K562 (cell line): ENCODE data around the gene FAM228A. TPM values are rescaled to one million over a fixed set of nuclear protein-coding genes. Genes with fewer than 3 reads are reported as not detected.

Experiments
- ARID4B ChIP-seq: sonication (generic); formaldehyde crosslinking; IDR thresholded peaks from 2 replicates; pipeline ENCODE4 v1.8.0; 2022; ENCODE audit warnings: mild to moderate bottlenecking, missing genetic modification reagents
- CBX8 ChIP-seq: fragments of 200-600 bp; sonication (generic); IDR thresholded peaks from 2 replicates; pipeline ENCODE4 v1.6.1; 2012; ENCODE audit warnings: borderline replicate concordance, mixed run types, low read depth, mild to moderate bottlenecking, moderate library complexity, mixed read lengths, low read length, control low read depth, inconsistent platforms; ENCODE audit not compliant: poor library complexity, severe bottlenecking; ENCODE audit errors: extremely low read depth
- MLX ChIP-seq, 2 experiments: fragments of 450-650 bp in 1 of 2; sonication (generic) in 1 of 2; formaldehyde crosslinking; conservative IDR thresholded peaks; 2 replicates each; pipeline versions ENCODE4 v1.4.0 to v1.8.1; 2020 to 2022; ENCODE audit warnings: mild to moderate bottlenecking in 1 of 2, missing genetic modification reagents in 1 of 2
- ZNF507 ChIP-seq: conservative IDR thresholded peaks from 2 replicates; pipeline ENCODE4 v1.6.1; 2017; ENCODE audit warnings: missing genetic modification characterization, missing compliant biosample characterization
- polyA plus RNA-seq, 8 experiments: library from polyadenylated mRNA; depleted of rRNA in 4 of 8; stranded (reverse) in 5 of 8; unstranded in 3 of 8; fragments of >200 nt; fragmentation: Nextera tagmentation in 2 of 8; fragmentation: Illumina TruSeq in 1 of 8; extraction: Ambion mirVana in 2 of 8; extraction: Trizol in 1 of 8; gene quantifications; 2 replicates each; pipeline versions ENCODE4 v1.2.1 to v1.2.3, GENCODE V29; 2011 to 2014; ENCODE audit warnings: inconsistent platforms in 1 of 8, missing spikeins in 1 of 8
- total RNA-seq, 7 experiments: library from RNA; depleted of rRNA in 6 of 7; stranded (reverse); fragments of >200 nt in 6 of 7; fragmentation: Illumina TruSeq in 2 of 7; extraction: Trizol in 2 of 7; gene quantifications; 2 replicates each; pipeline versions ENCODE4 v1.2.1 to v1.2.3, GENCODE V29; 2011 to 2021; ENCODE audit warnings: low replicate concordance in 1 of 7
- TF ChIP-seq, protein P1 (sequence below): fragments of 450-650 bp; IDR thresholded peaks from 2 replicates; pipeline ENCODE4 v1.6.1; 2016; ENCODE audit warnings: mild to moderate bottlenecking, moderate library complexity

Gene FAM228A
- total and polyA plus RNA-seq, 9 of the 15 experiments (the other 6 are each of a cell fraction or from before 2014, with no cell fraction given), result not detected

GRCh38 chr2:24189551-24189950, 14.7 kb downstream of the FAM228A start (continued):
- TF ChIP-seq, protein P1, sequence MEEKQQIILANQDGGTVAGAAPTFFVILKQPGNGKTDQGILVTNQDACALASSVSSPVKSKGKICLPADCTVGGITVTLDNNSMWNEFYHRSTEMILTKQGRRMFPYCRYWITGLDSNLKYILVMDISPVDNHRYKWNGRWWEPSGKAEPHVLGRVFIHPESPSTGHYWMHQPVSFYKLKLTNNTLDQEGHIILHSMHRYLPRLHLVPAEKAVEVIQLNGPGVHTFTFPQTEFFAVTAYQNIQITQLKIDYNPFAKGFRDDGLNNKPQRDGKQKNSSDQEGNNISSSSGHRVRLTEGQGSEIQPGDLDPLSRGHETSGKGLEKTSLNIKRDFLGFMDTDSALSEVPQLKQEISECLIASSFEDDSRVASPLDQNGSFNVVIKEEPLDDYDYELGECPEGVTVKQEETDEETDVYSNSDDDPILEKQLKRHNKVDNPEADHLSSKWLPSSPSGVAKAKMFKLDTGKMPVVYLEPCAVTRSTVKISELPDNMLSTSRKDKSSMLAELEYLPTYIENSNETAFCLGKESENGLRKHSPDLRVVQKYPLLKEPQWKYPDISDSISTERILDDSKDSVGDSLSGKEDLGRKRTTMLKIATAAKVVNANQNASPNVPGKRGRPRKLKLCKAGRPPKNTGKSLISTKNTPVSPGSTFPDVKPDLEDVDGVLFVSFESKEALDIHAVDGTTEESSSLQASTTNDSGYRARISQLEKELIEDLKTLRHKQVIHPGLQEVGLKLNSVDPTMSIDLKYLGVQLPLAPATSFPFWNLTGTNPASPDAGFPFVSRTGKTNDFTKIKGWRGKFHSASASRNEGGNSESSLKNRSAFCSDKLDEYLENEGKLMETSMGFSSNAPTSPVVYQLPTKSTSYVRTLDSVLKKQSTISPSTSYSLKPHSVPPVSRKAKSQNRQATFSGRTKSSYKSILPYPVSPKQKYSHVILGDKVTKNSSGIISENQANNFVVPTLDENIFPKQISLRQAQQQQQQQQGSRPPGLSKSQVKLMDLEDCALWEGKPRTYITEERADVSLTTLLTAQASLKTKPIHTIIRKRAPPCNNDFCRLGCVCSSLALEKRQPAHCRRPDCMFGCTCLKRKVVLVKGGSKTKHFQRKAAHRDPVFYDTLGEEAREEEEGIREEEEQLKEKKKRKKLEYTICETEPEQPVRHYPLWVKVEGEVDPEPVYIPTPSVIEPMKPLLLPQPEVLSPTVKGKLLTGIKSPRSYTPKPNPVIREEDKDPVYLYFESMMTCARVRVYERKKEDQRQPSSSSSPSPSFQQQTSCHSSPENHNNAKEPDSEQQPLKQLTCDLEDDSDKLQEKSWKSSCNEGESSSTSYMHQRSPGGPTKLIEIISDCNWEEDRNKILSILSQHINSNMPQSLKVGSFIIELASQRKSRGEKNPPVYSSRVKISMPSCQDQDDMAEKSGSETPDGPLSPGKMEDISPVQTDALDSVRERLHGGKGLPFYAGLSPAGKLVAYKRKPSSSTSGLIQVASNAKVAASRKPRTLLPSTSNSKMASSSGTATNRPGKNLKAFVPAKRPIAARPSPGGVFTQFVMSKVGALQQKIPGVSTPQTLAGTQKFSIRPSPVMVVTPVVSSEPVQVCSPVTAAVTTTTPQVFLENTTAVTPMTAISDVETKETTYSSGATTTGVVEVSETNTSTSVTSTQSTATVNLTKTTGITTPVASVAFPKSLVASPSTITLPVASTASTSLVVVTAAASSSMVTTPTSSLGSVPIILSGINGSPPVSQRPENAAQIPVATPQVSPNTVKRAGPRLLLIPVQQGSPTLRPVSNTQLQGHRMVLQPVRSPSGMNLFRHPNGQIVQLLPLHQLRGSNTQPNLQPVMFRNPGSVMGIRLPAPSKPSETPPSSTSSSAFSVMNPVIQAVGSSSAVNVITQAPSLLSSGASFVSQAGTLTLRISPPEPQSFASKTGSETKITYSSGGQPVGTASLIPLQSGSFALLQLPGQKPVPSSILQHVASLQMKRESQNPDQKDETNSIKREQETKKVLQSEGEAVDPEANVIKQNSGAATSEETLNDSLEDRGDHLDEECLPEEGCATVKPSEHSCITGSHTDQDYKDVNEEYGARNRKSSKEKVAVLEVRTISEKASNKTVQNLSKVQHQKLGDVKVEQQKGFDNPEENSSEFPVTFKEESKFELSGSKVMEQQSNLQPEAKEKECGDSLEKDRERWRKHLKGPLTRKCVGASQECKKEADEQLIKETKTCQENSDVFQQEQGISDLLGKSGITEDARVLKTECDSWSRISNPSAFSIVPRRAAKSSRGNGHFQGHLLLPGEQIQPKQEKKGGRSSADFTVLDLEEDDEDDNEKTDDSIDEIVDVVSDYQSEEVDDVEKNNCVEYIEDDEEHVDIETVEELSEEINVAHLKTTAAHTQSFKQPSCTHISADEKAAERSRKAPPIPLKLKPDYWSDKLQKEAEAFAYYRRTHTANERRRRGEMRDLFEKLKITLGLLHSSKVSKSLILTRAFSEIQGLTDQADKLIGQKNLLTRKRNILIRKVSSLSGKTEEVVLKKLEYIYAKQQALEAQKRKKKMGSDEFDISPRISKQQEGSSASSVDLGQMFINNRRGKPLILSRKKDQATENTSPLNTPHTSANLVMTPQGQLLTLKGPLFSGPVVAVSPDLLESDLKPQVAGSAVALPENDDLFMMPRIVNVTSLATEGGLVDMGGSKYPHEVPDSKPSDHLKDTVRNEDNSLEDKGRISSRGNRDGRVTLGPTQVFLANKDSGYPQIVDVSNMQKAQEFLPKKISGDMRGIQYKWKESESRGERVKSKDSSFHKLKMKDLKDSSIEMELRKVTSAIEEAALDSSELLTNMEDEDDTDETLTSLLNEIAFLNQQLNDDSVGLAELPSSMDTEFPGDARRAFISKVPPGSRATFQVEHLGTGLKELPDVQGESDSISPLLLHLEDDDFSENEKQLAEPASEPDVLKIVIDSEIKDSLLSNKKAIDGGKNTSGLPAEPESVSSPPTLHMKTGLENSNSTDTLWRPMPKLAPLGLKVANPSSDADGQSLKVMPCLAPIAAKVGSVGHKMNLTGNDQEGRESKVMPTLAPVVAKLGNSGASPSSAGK, result peak; percentile 81
- TF ChIP-seq ARID4B (CRISPR knock-in tag) (no peak), MLX (CRISPR knock-in tag; conservative IDR thresholded peaks at IDR 0.05) (no peak), CBX8 (no peak), ZNF507 (tag) (no peak)
